ENCODE measurements around the gene RSRC1.

GRCh38 chr3:158165730-158166129 lies 55.8 kb downstream of the RSRC1 start:
- TF ChIP-seq EZH2 (IDR thresholded peaks at IDR 0.05) (no peak), CTCF (IDR thresholded peaks at IDR 0.05) (no peak), EZH2phosphoT487 (IDR thresholded peaks at IDR 0.05) (no peak)

Data from neural progenitor cell (in vitro differentiated cells).